ENCODE measurements around the gene ANKLE2.
A peak's percentile ranks its signal among the peaks of the same experiment; 100 is the strongest.

ANKLE2 gene

GRCh38 chr12:132743831-132744230 lies 17.8 kb downstream of the ANKLE2 start:
- no peak for DNase-seq

GRCh38 chr12:132741620-132742019 lies 20.0 kb downstream of the ANKLE2 start:
- DNase-seq: no peak

GRCh38 chr12:132740652-132741051 lies 21.0 kb downstream of the ANKLE2 start:
- DNase-seq: no peak

GRCh38 chr12:132740313-132740646 lies 21.4 kb downstream of the ANKLE2 start:
- no peak for DNase-seq

- no peak for DNase-seq
Measured at GRCh38 chr12:132739600-132740312, 21.9 kb downstream of the ANKLE2 start.

- no peak for DNase-seq
Measured at GRCh38 chr12:132736913-132737312, 24.7 kb downstream of the ANKLE2 start.

GRCh38 chr12:132736378-132736777 lies 25.3 kb downstream of the ANKLE2 start:
- DNase-seq: no peak

- DNase-seq: no peak
Measured at GRCh38 chr12:132735496-132735895, 26.1 kb downstream of the ANKLE2 start.

- DNase-seq: no peak
Measured at GRCh38 chr12:132734206-132734605, 27.4 kb downstream of the ANKLE2 start.

- no peak for DNase-seq
Measured at GRCh38 chr12:132731574-132731973, 30.1 kb downstream of the ANKLE2 start.

- DNase-seq: no peak
Measured at GRCh38 chr12:132730353-132730752, 31.3 kb downstream of the ANKLE2 start.

GRCh38 chr12:132729541-132730320 lies 31.9 kb downstream of the ANKLE2 start:
- DNase-seq: peak; percentile 35

- DNase-seq: no peak
Measured at GRCh38 chr12:132728502-132728901, 33.1 kb downstream of the ANKLE2 start.

- no peak for DNase-seq
Measured at GRCh38 chr12:132727091-132727794, 34.4 kb downstream of the ANKLE2 start.

GRCh38 chr12:132726386-132726785 lies 35.2 kb downstream of the ANKLE2 start:
- no peak for DNase-seq

GRCh38 chr12:132724506-132725241 lies 37.0 kb downstream of the ANKLE2 start:
- no peak for DNase-seq

GRCh38 chr12:132723764-132724140 lies 37.9 kb downstream of the ANKLE2 start:
- no peak for DNase-seq

GRCh38 chr12:132723015-132723763 lies 38.4 kb downstream of the ANKLE2 start:
- DNase-seq: no peak

GRCh38 chr12:132720606-132721345 lies 40.9 kb downstream of the ANKLE2 start:
- no peak for DNase-seq

GRCh38 chr12:132719954-132720324 lies 41.7 kb downstream of the ANKLE2 start:
- no peak for DNase-seq

- no peak for DNase-seq
Measured at GRCh38 chr12:132719141-132719953, 42.3 kb downstream of the ANKLE2 start.

Data from hematopoietic multipotent progenitor cell treated with erythropoietin and hydrocortisone succinate and interleukin-3 and kit ligand, for 4 days (in vitro differentiated cells).